Measurements from ENCODE around the gene CD164L2.
A peak's percentile ranks its signal among the peaks of the same experiment; 100 is the strongest.
"Not testable (repeated sequence)": the region's sequence is repeated elsewhere in the genome, so short reads cannot be mapped to it uniquely, and the experiment has no call there.

Gene CD164L2

DNA sequence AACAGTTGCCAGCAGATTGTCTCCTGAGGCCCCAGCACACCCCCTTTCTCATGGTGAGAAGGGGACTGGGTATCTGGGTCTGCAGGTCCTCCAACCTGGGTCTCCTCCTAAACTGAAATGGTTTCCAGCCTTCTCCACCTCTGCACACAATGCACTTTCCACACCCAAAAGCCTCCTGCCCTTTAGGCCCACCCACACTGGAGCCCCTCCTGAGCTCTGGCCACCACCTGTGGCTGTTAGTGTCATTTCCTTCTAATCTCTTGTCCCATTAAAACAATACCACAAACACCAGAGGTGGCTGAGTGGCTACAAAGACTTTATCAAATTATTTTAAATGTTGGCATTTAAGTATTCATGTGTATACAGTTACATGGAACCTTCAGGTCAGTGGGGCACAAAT lies 20.8 kb upstream of the CD164L2 start:
- no peak for DNase-seq

- DNase-seq = peak; percentile 69 to 78 (median 75)
Measured at GRCh38 chr1:27403065-27403726, 20.1 kb upstream of the CD164L2 start.

DNA sequence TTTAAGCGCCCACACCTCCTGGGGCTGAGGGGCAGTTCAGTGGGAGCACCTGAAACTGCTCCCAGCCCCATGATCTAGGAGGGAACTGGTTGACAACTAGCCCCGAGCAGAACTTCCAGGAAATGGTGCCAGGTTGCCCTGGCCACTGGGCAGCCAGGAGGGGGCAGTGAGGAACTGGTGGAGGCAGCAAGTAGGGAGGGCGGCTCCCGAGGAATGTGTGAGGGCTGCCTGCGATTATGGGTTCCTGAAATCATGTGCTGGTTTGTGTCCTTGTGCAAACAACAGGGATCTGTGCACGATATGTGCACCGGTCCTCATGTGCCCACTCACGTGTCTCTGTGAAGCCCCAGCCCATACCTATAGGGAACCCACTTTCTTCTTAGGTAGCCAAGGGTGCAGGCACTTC lies 19.2 kb upstream of the CD164L2 start:
- DNase-seq = peak; percentile 75 to 82 (median 76)

DNA sequence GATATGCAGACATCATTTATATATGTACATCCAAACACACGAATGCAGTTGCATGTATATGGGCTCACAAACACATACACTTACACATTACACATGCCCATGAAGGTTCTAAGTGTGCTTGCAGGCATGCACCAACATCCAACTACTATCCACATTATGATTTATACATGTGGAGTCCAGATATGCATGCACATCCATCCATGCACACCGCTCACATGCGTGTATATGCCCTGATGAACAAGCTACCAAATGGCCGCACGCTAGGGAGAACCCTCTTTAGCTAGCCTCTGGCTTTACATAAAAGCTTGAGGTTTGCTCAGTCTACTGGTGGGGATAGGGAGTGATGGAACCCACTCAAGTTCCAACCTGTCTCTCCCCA lies 17.8 kb upstream of the CD164L2 start:
- DNase-seq = no peak

GRCh38 chr1:27400082-27400962 lies 17.2 kb upstream of the CD164L2 start:
- no peak for DNase-seq

- no peak for DNase-seq
Measured at GRCh38 chr1:27399251-27400025, 16.3 kb upstream of the CD164L2 start.

DNA sequence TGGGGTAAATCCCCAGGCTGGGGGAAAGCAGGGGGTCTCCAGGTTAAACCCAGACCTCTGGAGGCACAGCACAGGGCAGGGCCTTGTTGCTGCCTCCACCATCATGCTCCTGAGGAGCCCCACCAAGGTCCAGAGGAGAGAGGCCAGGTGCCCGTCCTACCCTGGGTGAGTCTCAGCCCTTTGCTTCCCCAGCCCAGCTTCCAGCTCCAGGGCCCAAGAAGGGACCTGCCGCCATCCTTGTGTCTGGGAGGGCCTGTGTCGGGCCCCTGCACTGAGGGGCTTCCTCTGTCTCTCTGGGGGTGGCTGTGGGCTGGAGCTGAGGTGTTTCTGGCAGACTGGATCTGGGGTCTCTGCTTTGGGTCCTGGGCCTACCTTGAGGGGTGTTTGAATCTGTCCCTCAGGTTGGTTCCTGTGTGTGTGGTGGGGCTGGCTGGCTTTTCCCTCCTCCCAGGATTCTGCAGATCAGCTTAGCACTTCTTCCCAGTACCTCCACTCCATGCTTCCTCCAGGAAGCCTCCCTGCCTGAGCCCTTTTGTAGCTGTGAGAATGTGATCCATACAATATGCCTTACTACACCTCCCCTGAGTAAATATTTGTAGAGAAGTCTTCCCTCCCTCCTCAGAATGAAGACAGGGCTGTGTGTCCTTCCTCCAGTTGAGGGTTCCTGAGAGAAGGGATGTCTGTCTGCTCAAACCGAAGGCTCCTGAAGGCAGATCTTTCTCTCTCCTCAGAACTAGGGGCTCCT lies 15.4 kb upstream of the CD164L2 start:
- no peak for DNase-seq

GRCh38 chr1:27397749-27398148 lies 14.6 kb upstream of the CD164L2 start:
- DNase-seq = peak in 1 of 3 donors; percentile 31

- DNase-seq = no peak
Measured at GRCh38 chr1:27397110-27397509, 14.0 kb upstream of the CD164L2 start.

GRCh38 chr1:27395441-27396195 lies 12.5 kb upstream of the CD164L2 start:
- peak; percentile 77 to 82 (median 80) for DNase-seq

DNA sequence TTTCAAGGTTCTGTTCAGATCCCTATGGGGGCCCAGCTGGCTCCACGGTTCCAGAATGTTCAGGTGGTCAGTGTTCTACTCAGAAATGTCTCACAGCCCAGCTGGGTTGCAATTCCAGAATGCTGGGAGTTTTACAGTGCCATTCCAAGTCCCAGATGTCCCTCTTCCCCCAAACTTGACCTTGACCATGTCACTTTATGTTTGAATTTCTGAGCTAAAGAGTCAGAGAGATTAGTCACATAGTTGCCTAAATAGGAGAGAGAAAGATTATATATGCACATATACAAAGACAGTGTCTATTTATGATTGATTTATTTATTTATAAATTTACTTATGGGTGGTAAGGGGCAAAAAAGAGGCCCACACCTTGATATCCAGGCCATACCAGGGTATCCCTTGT lies 11.8 kb upstream of the CD164L2 start:
- peak in 1 of 3 donors; percentile 13 for DNase-seq

DNA sequence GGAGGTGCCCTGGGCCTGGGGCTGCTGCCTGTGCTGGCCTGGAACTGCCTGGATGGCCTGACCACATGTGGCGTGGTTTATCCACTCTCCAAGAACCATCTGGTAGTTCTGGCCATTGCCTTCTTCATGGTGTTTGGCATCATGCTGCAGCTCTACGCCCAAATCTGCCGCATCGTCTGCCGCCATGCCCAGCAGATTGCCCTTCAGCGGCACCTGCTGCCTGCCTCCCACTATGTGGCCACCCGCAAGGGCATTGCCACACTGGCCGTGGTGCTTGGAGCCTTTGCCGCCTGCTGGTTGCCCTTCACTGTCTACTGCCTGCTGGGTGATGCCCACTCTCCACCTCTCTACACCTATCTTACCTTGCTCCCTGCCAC lies 11.1 kb upstream of the CD164L2 start:
- DNase-seq = no peak

- DNase-seq = no peak
Measured at GRCh38 chr1:27393641-27394281, 10.6 kb upstream of the CD164L2 start.

- DNase-seq = no peak
Measured at GRCh38 chr1:27392778-27393635, 9.9 kb upstream of the CD164L2 start.

DNA sequence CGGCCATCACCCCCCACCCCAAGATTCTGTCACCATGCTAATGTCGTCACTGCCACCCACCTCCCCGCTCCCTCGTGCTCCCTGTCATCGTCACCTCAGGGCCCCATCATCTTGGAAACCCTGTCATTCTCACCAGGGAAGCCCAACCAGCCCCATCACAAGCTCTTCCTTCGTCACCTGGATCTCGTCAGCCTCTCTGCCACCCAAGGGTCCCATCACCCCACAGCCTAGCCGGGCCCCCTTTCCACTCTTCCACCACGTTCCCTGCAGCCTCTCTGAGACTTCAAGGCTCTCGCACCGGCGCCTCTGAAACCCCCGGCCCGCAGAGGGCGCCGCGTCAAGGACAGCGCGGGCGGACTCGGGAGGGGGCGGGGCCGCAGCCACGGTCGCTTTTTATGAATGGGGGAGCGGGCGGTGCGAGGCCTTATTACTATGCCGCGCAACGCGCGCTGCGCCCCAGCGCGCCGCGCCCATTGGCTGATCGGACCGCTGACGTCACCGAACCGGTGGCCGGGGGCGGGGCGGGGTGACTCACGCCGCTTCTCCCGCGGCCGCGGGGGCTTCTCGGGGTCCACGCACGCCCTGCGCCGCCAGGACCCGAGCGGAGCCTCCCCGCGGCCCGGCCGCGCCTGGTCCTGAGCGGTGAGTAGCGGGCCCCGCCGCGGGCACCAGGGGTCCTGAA lies 9.1 kb upstream of the CD164L2 start, which contains the start of gene GPR3:
GPR3 (plus strand) TSS at position 527 of the 682 bp plus-strand sequence. CDS start 1,177 bp downstream, outside the sequence.
- peak; percentile 92 to 96 (median 93) for DNase-seq

DNA sequence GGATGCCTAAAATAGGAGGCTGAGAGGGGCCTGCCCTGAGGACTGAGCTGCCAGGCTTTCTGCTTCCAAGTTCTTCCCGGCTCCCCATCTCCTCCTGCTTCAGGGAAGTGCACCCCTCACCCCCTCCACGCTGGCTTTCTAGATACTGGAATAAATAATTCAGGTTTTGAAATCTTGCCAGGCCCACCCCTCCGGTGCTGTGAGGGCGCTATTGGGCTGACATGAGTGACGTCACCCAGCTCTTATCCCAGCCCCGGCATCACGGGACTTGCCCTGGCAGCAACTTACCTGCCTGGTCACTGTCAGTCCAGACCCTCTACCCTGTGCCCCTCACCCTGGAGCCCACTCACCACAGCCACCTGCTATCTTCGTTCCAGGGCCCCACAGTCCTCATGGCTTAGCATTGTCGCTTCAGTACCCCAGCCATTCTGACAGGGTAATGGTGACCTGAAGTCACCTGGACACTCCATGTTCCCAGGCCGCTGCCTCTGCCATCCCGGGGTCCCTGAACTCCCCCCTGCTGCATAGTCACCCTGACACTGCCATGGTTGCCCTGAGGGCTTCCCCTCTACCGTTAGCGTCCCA lies 8.5 kb upstream of the CD164L2 start:
- DNase-seq = peak in 2 of 3 donors; percentile 24 to 46

DNA sequence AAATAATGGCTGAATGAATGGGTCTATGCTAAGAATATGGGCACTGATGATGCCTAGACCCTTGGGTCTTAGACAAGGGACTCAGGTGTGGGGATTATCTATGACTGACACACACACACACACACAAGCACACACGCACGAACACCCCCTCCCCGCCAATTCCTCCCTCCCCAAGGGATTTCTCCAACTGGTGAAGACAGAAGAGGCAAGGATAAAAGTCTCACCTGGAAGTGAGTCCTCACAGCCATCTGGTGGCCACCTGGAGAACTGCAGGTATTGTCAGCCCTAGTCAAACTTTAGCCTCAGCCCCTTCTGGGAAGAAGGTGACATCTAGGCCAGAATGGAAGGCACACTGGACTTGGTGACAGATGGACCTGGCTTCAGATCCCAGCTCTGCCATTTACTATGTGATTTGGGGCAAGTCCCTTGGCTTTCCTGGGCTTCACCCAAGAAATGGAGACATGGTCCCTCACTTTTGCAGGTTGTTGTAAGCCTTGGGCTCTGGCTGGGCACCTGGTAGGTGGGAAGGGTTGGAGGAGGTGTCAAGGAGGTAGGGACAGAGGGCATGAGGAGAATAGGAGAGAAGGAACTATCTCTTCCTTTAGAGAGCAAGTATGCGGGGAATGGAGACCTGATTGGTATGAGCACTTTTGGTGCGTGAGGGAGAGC lies 5.3 kb upstream of the CD164L2 start:
- DNase-seq = peak; percentile 46 to 68 (median 54)

DNA sequence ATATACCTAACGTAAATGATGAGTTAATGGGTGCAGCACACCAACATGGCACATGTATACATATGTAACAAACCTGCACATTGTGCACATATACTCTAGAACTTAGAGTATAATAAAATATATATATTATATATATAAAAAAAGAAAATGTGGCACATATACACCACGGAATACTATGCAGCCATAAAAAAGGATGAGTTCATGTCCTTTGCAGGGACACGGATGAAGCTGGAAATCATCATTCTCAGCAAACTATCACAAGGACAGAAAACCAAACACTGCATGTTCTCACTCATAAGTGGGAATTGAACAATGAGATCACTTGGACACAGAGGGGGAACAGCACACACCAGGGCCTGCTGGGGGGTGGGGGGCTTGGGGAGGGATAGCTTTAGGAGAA lies 1.7 kb upstream of the CD164L2 start:
- DNase-seq = not testable (repeated sequence)

GRCh38 chr1:27383661-27384060 lies 528 bp upstream of the CD164L2 start:
- no peak for DNase-seq

All from suppressor macrophage treated with lipopolysaccharide for 1 hour (primary cell).